ENCODE data around the gene SLC39A5.
A peak's percentile ranks its signal among the peaks of the same experiment; 100 is the strongest.
"Not testable (repeated sequence)": the region's sequence is repeated elsewhere in the genome, so short reads cannot be mapped to it uniquely, and the experiment has no call there.

SLC39A5 gene

GRCh38 chr12:56248711-56249110, 18.9 kb downstream of the SLC39A5 start:
- DNase-seq: no peak

- DNase-seq: no peak
Observed at GRCh38 chr12:56252649-56253048, 22.8 kb downstream of the SLC39A5 start.

GRCh38 chr12:56253091-56253490, 23.2 kb downstream of the SLC39A5 start:
- no peak for DNase-seq

GRCh38 chr12:56255671-56256070, 25.8 kb downstream of the SLC39A5 start:
- no peak for DNase-seq

- no peak for DNase-seq
Observed at GRCh38 chr12:56256326-56256960, 26.6 kb downstream of the SLC39A5 start.

- no peak for DNase-seq
Observed at GRCh38 chr12:56257071-56257470, 27.2 kb downstream of the SLC39A5 start.

- DNase-seq: no peak
Observed at GRCh38 chr12:56257491-56258067, 27.7 kb downstream of the SLC39A5 start.

- peak; percentile 89 for DNase-seq
Observed at GRCh38 chr12:56258068-56258819, 28.4 kb downstream of the SLC39A5 start, which contains the start of gene ANKRD52. Gene ANKRD52 (minus strand): TSS chr12:56258384. CDS start chr12:56258269, 115 bp downstream.

- no peak for DNase-seq
Observed at GRCh38 chr12:56258820-56259183, 29.0 kb downstream of the SLC39A5 start.

- no peak for DNase-seq
Observed at GRCh38 chr12:56260380-56260779, 30.5 kb downstream of the SLC39A5 start.

GRCh38 chr12:56260921-56261320, 31.1 kb downstream of the SLC39A5 start:
- DNase-seq: no peak

GRCh38 chr12:56261503-56262232, 31.8 kb downstream of the SLC39A5 start:
- DNase-seq: no peak

GRCh38 chr12:56262955-56263354, 33.1 kb downstream of the SLC39A5 start:
- DNase-seq: not testable (repeated sequence)

GRCh38 chr12:56266068-56266692, 36.3 kb downstream of the SLC39A5 start:
- DNase-seq: peak; percentile 53

GRCh38 chr12:56266693-56267442, 37.0 kb downstream of the SLC39A5 start, which contains the start of gene COQ10A:
Gene COQ10A (plus strand): TSS chr12:56266942. CDS start chr12:56267119, 177 bp downstream.
- peak; percentile 92 for DNase-seq

GRCh38 chr12:56267443-56268071, 37.7 kb downstream of the SLC39A5 start:
- DNase-seq: no peak

- DNase-seq: no peak
Observed at GRCh38 chr12:56271031-56271430, 41.2 kb downstream of the SLC39A5 start.

GRCh38 chr12:56272468-56272867, 42.6 kb downstream of the SLC39A5 start:
- DNase-seq: not testable (repeated sequence)

- no peak for DNase-seq
Observed at GRCh38 chr12:56274299-56274698, 44.4 kb downstream of the SLC39A5 start.

- DNase-seq: no peak
Observed at GRCh38 chr12:56278905-56279304, 49.1 kb downstream of the SLC39A5 start.

GRCh38 chr12:56280849-56281248, 51.0 kb downstream of the SLC39A5 start:
- no peak for DNase-seq

Measured in right forelimb (tissue), 1 donor.